HEK293 (cell line): ENCODE results near the gene VTN.
A peak's percentile ranks its signal among the peaks of the same experiment; 100 is the strongest.

Source experiments
- CTCF ChIA-PET: fragments of 350-600 bp; formaldehyde crosslinking; extraction: SDS; loops from one replicate; lab custom pipeline; 2021; ENCODE audit warnings: antibody characterized with exemption; lab: Yijun Ruan, JAX
- POLR2A ChIA-PET: fragments of 300-600 bp; formaldehyde crosslinking; extraction: SDS; loops from one replicate; lab custom pipeline; 2020; ENCODE audit warnings: antibody characterized with exemption, inconsistent platforms; lab: Yijun Ruan, JAX
- H3K27ac ChIP-seq: fragments of 200-500 bp; sonication (Bioruptor generic); 2 replicates; pipeline ENCODE4 v1.5.1; 2014; ENCODE audit warnings: low read depth, low read length, control low read depth, inconsistent platforms; ENCODE audit errors: extremely low read depth
- H3K36me3 ChIP-seq, 2 experiments: fragments of 200-500 bp in 1 of 2; sonication (Bioruptor generic) in 1 of 2; 1 replicate in 1 of 2; 2 replicates in 1 of 2; pipeline ENCODE4 v1.5.1; 2014 to 2017; ENCODE audit warnings: inconsistent platforms in 2 of 2, low read length in 2 of 2; ENCODE audit not compliant: control insufficient read depth in 2 of 2, insufficient read depth in 1 of 2
- H3K4me1 ChIP-seq: fragments of 200-500 bp; sonication (Bioruptor generic); 2 replicates; pipeline ENCODE4 v1.5.1; 2014; ENCODE audit warnings: mild to moderate bottlenecking, low read length, inconsistent platforms; ENCODE audit not compliant: control insufficient read depth, insufficient read depth
- H3K4me3 ChIP-seq: 2 replicates; pipeline ENCODE4 v1.5.1; 2011; ENCODE audit warnings: low read depth, mild to moderate bottlenecking, control low read depth, low read length, moderate library complexity
- H3K9me3 ChIP-seq: fragments of 200-500 bp; sonication (Bioruptor generic); 2 replicates; pipeline ENCODE4 v1.5.1; 2014; ENCODE audit warnings: low read depth, low read length, inconsistent platforms; ENCODE audit not compliant: control insufficient read depth, insufficient read depth
- BCL11A ChIP-seq: fragments of 450-650 bp; formaldehyde crosslinking; IDR thresholded peaks from 2 replicates; pipeline ENCODE4 v1.5.1; 2016; ENCODE audit warnings: low read depth, missing biosample characterization, missing genetic modification characterization
- GLIS1 ChIP-seq: fragments of 450-650 bp; formaldehyde crosslinking; IDR thresholded peaks from 2 replicates; pipeline ENCODE4 v1.5.1; 2016; ENCODE audit warnings: missing biosample characterization, missing genetic modification characterization
- HIC1 ChIP-seq: fragments of 450-650 bp; formaldehyde crosslinking; IDR thresholded peaks from 2 replicates; pipeline ENCODE4 v1.5.1; 2016; ENCODE audit warnings: missing biosample characterization, missing genetic modification characterization
- KLF16 ChIP-seq: fragments of 450-650 bp; formaldehyde crosslinking; IDR thresholded peaks from 2 replicates; pipeline ENCODE4 v1.5.1; 2017; ENCODE audit warnings: missing biosample characterization, missing genetic modification characterization
- KLF7 ChIP-seq: fragments of 450-650 bp; formaldehyde crosslinking; IDR thresholded peaks from 2 replicates; pipeline ENCODE4 v1.5.1; 2016; ENCODE audit warnings: missing biosample characterization, missing genetic modification characterization, borderline replicate concordance
- PRDM10 ChIP-seq: fragments of 450-650 bp; formaldehyde crosslinking; IDR thresholded peaks from 2 replicates; pipeline ENCODE4 v1.5.1; 2016; ENCODE audit warnings: missing biosample characterization, missing genetic modification characterization
- SP3 ChIP-seq: fragments of 450-650 bp; formaldehyde crosslinking; IDR thresholded peaks from 2 replicates; pipeline ENCODE4 v1.5.1; 2016; ENCODE audit warnings: missing biosample characterization, missing genetic modification characterization
- ZBTB26 ChIP-seq: fragments of 450-650 bp; formaldehyde crosslinking; optimal IDR thresholded peaks from 2 replicates; pipeline ENCODE3; 2016; ENCODE audit warnings: missing biosample characterization, mild to moderate bottlenecking, missing genetic modification characterization
- ZBTB8A ChIP-seq: fragments of 450-650 bp; formaldehyde crosslinking; IDR thresholded peaks from 2 replicates; pipeline ENCODE4 v1.5.1; 2016; ENCODE audit warnings: missing biosample characterization, missing genetic modification characterization
- ZNF132 ChIP-seq: fragments of 450-650 bp; formaldehyde crosslinking; IDR thresholded peaks from 2 replicates; pipeline ENCODE4 v1.5.1; 2017; ENCODE audit warnings: missing biosample characterization, missing genetic modification characterization, borderline replicate concordance
- ZNF146 ChIP-seq: fragments of 450-650 bp; formaldehyde crosslinking; IDR thresholded peaks from 2 replicates; pipeline ENCODE4 v1.5.1; 2016; ENCODE audit warnings: missing biosample characterization, missing genetic modification characterization
- ZNF239 ChIP-seq: fragments of 450-650 bp; formaldehyde crosslinking; IDR thresholded peaks from 2 replicates; pipeline ENCODE4 v1.5.1; 2016; ENCODE audit warnings: missing biosample characterization, missing genetic modification characterization
- ZNF280C ChIP-seq: fragments of 450-650 bp; formaldehyde crosslinking; IDR thresholded peaks from 2 replicates; pipeline ENCODE4 v1.5.1; 2016; ENCODE audit warnings: missing biosample characterization, missing genetic modification characterization
- ZNF302 ChIP-seq: fragments of 450-650 bp; formaldehyde crosslinking; IDR thresholded peaks from 2 replicates; pipeline ENCODE4 v1.5.1; 2016; ENCODE audit warnings: missing biosample characterization, missing genetic modification characterization, low read depth
- ZNF335 ChIP-seq: fragments of 450-650 bp; formaldehyde crosslinking; conservative IDR thresholded peaks from 2 replicates; pipeline ENCODE4 v1.5.1; 2016; ENCODE audit warnings: missing biosample characterization, missing genetic modification characterization
- ZNF596 ChIP-seq: fragments of 450-650 bp; IDR thresholded peaks from 2 replicates; pipeline ENCODE4 v1.5.0; 2018; ENCODE audit warnings: missing biosample characterization, mild to moderate bottlenecking, missing genetic modification characterization, moderate library complexity
- ZNF660 ChIP-seq: fragments of 450-650 bp; IDR thresholded peaks from 2 replicates; pipeline ENCODE4 v1.5.1; 2018; ENCODE audit warnings: missing biosample characterization, mild to moderate bottlenecking, missing genetic modification characterization
- ZNF664 ChIP-seq: fragments of 450-650 bp; formaldehyde crosslinking; IDR thresholded peaks from 2 replicates; pipeline ENCODE4 v1.5.1; 2016; ENCODE audit warnings: missing biosample characterization, missing genetic modification characterization
- ZNF830 ChIP-seq: fragments of 450-650 bp; IDR thresholded peaks from 2 replicates; pipeline ENCODE4 v1.5.0; 2018; ENCODE audit warnings: missing biosample characterization, missing genetic modification characterization, low read depth, mild to moderate bottlenecking, moderate library complexity
- ZSCAN23 ChIP-seq: fragments of 450-650 bp; formaldehyde crosslinking; IDR thresholded peaks from 2 replicates; pipeline ENCODE4 v1.5.1; 2016; ENCODE audit warnings: missing biosample characterization, missing genetic modification characterization
- TF ChIP-seq, protein P1 (sequence below): fragments of 450-650 bp; formaldehyde crosslinking; IDR thresholded peaks from 2 replicates; pipeline ENCODE4 v1.5.1; 2016; ENCODE audit warnings: missing biosample characterization, missing genetic modification characterization, borderline replicate concordance

The VTN gene

DNA sequence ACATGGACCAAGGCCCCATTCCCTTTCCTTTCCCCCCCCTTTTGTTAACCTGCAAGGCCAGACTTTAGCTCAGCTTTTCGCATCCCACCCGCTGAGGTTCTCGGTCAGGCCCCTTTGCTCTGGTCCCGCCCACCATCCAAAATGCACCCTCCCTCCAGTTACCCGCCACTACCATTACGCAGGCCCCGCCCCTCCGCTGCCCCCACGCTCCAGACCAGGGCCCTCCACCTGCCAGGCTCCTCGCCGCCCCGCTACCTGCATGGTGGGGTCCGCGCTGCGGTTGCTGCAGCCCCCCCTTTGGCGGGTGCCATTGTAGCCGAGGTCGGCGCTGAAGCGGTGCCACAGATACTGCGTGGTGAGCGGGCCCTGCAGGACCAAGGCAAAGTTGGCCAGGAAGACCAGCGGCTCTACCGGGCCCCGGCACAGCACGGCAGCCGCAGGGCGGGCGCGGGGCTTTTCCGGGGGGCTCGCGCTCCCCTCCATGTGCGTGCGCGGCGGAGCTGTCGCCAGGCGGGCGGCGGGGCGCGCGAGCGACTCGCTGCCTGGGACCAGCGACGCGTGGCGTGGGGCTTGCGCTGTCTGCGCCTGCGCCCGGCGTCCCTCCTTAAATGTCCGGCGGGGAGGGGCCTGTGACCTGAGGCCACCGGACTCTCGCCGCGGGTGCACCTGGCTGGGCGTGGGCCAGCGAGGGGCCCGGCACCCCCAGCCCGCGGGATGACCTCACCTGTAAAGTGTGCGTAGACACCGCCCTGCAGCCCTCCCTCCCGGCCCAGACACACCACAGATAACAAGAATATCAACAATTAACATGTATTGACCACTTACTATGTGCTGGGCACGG lies 35.7 kb upstream of the VTN start, which contains the start of gene SLC46A1:
Gene SLC46A1, minus strand, starts transcription at position 581 of the 841 bp plus-strand sequence. Its CDS starts 98 bp downstream, at position 483.
- ChIA-PET CTCF (interaction anchor here (0.6 to 4.4 kb wide), 6 partner anchors 9 to 506 kb away, joined by 3 to 41 read pairs (median 4); no protein-coding TSS in a partner anchor), POLR2A (interaction anchor here (0.7 to 2.0 kb wide), 11 partner anchors 11 to 70 kb away, joined by 3 to 11 read pairs (median 7); partner anchors contain the start of genes IFT20, POLDIP2, SARM1 and TNFAIP1)
- H3K27ac ChIP-seq: peak within 1 kb of the TSS; percentile 79; the same call in 1 of the 2 replicates
- TF ChIP-seq, protein P1, sequence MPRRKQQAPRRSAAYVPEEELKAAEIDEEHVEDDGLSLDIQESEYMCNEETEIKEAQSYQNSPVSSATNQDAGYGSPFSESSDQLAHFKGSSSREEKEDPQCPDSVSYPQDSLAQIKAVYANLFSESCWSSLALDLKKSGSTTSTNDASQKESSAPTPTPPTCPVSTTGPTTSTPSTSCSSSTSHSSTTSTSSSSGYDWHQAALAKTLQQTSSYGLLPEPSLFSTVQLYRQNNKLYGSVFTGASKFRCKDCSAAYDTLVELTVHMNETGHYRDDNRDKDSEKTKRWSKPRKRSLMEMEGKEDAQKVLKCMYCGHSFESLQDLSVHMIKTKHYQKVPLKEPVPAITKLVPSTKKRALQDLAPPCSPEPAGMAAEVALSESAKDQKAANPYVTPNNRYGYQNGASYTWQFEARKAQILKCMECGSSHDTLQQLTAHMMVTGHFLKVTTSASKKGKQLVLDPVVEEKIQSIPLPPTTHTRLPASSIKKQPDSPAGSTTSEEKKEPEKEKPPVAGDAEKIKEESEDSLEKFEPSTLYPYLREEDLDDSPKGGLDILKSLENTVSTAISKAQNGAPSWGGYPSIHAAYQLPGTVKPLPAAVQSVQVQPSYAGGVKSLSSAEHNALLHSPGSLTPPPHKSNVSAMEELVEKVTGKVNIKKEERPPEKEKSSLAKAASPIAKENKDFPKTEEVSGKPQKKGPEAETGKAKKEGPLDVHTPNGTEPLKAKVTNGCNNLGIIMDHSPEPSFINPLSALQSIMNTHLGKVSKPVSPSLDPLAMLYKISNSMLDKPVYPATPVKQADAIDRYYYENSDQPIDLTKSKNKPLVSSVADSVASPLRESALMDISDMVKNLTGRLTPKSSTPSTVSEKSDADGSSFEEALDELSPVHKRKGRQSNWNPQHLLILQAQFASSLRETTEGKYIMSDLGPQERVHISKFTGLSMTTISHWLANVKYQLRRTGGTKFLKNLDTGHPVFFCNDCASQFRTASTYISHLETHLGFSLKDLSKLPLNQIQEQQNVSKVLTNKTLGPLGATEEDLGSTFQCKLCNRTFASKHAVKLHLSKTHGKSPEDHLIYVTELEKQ: no peak
- TF ChIP-seq ZNF664 (tag by site-specific recombination) (peak; percentile 77; the same call in 1 of the 2 replicates), ZNF280C (tag by site-specific recombination) (no peak), ZNF132 (no peak), GLIS1 (tag by site-specific recombination) (peak; percentile 77), HIC1 (tag by site-specific recombination) (peak; percentile 89), ZNF596 (tag by site-specific recombination) (peak; percentile 51; the same call in 1 of the 2 replicates), ZBTB8A (tag by site-specific recombination) (peak; percentile 27; the same call in 1 of the 2 replicates), ZNF146 (tag by site-specific recombination) (no peak), ZSCAN23 (peak; percentile 78; the same call in 1 of the 2 replicates), BCL11A (0 out of 2 replicates have a peak, but pooled peaks have one; percentile 26), ZBTB26 (tag by site-specific recombination) (peak; percentile 91), KLF7 (tag by site-specific recombination) (peak; percentile 73; the same call in 1 of the 2 replicates), KLF16 (tag by site-specific recombination) (peak; percentile 82), ZNF335 (tag by site-specific recombination) (peak; percentile 96), SP3 (tag by site-specific recombination) (peak; percentile 75), PRDM10 (peak; percentile 96), ZNF302 (no peak), ZNF239 (tag by site-specific recombination) (0 out of 2 replicates have a peak, but pooled peaks have one; percentile 43), ZNF830 (tag by site-specific recombination) (no peak), ZNF660 (tag by site-specific recombination) (0 out of 2 replicates have a peak, but pooled peaks have one; percentile 17)

More for the DNA sequence above, 35.7 kb upstream of the VTN start, which contains the start of gene SLC46A1:
- Histone ChIP-seq H3K36me3 (peaks cover 4 to 38% of the 10 kb centered on the region in 2 experiments; a peak in 1 of 3 replicates), H3K4me1 (no peaks in the 10 kb centered on the region), H3K9me3 (no peaks in the 10 kb centered on the region), H3K4me3 (peak within 1 kb of the TSS; percentile 80)
